Measurements from ENCODE around the gene CHD9NB. TPM values are rescaled to one million over a fixed set of nuclear protein-coding genes. Genes with fewer than 3 reads are reported as not detected.

CHD9NB gene
- total and polyA plus RNA-seq, 9 of the 15 experiments (the other 6 are each of a cell fraction or from before 2014, with no cell fraction given) = 0.06 to 0.10 (median 0.07) TPM; not detected in 6

DNA sequence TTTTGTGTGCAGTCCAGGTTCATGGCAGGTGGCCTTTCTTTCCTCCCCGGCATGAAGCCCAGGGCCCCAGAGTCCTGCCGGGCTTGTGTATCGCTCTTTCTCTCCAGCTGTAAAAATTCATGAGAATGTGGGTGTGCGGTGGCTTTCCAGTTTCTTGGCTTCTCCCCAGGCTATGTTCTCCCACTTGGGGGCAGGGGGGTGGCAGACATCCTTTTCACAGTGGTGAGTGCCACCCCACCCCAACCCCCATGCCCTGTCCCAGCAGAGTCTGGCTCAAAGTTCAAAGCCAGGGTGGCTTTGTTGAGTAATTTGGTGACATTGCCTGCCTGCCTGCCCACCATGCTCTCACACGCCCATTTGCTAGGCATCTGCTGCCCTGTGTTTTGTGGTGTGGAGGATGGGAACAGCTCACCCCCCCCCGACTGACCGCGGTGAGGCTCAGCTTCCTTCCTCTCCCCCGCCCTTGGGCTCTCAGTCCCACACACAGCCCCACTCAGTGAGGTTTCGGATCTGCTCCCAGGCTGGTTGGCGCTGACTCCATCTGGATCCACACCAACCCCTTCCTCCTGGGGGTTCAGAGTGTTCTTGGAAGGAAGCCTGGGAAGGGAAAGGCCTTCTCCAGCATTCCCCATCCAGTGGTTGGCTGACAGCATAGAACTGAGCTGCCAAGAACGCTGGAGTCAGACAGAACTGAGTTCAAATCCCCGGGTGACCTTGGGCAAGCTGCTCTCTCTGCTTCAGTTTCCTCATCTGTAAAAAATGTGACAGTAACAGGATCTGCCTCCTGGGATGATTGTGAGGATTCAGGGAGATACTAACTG lies 38.1 kb upstream of the CHD9NB start:
- Histone ChIP-seq H2AFZ (ENCODE audit: low read depth, low read length) (no peak overlapping the region), H3K27me3 (ENCODE audit: control insufficient read depth in 2 of 2, insufficient read depth in 2 of 2, low read length in 2 of 2) (no peaks in the 10 kb centered on the region), H3K4me1 (replicated peaks in 1 of 2; ENCODE audit: control insufficient read depth in 2 of 2, insufficient read depth in 2 of 2, low read length in 2 of 2) (peaks cover 17% of the 10 kb centered on the region in 2 experiments; a peak in 4 of 5 replicates), H3K36me3 (ENCODE audit: control insufficient read depth, insufficient read depth, low read length) (peaks cover 29% of the 10 kb centered on the region; the same call in 2 of the 3 replicates), H3K9me1 (ENCODE audit: control insufficient read depth, insufficient read depth, low read length) (no peaks in the 10 kb centered on the region), H3K4me3 (no peak overlapping the region), H3K27ac (ENCODE audit: extremely low read depth, low read depth, low read length) (no peak overlapping the region), H3K9me3 (replicated peaks; ENCODE audit: control insufficient read depth, insufficient read depth, low read depth, low read length) (no peaks in the 10 kb centered on the region), H3K79me2 (ENCODE audit: control insufficient read depth, insufficient read depth, low read length) (peaks cover 54% of the 10 kb centered on the region), H3K4me2 (ENCODE audit: insufficient read depth, low read length) (no peak overlapping the region), H4K20me1 (replicated peaks; ENCODE audit: control insufficient read depth, insufficient read depth, low read length) (no peaks in the 10 kb centered on the region), H3K9ac (ENCODE audit: insufficient read depth in 1 of 2, low read depth in 2 of 2, low read length in 2 of 2) (peak overlapping the region in 1 of 2 experiments; percentile 57; a peak in 1 of 4 replicates)
- no TSS peak for BruUV-seq (replicated peaks)
- FAIRE-seq (no peak), DNase-seq (ENCODE audit: extremely low read depth in 1 of 4, low spot score in 3 of 4) (no peak), ATAC-seq (no peak)
- whole genome bisulfite sequencing (ENCODE audit: insufficient coverage, low coverage, missing lambda C conversion rate) = 88% methylated on average over 6 of the region's 13 CpGs
- ChIA-PET CTCF (ENCODE audit: low intra/inter-chr PET ratio) (no interaction called here), POLR2A (interaction anchor here (0.7 to 0.9 kb wide), 2 partner anchors 8 to 57 kb away, joined by 3 read pairs; no protein-coding TSS in a partner anchor)
- no peak for TF ChIP-seq GATA2 (CRISPR knock-in tag; IDR thresholded peaks at IDR 0.05)
- TF ChIP-seq CHD4 (IDR thresholded peaks at IDR 0.05; ENCODE audit: insufficient read depth, insufficient replicate concordance, low read depth, low read length, poor library complexity, severe bottlenecking) = no peak
- no peak for TF ChIP-seq HSF4 (CRISPR knock-in tag; IDR thresholded peaks at IDR 0.05; ENCODE audit: borderline replicate concordance)
- TF ChIP-seq, protein P1, sequence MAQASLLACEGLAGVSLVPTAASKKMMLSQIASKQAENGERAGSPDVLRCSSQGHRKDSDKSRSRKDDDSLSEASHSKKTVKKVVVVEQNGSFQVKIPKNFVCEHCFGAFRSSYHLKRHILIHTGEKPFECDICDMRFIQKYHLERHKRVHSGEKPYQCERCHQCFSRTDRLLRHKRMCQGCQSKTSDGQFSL (CRISPR knock-in tag; IDR thresholded peaks at IDR 0.05) = peak; percentile 58
- TF ChIP-seq, protein P1 (tag; IDR thresholded peaks at IDR 0.05) = no peak
- TF ChIP-seq, protein P2, sequence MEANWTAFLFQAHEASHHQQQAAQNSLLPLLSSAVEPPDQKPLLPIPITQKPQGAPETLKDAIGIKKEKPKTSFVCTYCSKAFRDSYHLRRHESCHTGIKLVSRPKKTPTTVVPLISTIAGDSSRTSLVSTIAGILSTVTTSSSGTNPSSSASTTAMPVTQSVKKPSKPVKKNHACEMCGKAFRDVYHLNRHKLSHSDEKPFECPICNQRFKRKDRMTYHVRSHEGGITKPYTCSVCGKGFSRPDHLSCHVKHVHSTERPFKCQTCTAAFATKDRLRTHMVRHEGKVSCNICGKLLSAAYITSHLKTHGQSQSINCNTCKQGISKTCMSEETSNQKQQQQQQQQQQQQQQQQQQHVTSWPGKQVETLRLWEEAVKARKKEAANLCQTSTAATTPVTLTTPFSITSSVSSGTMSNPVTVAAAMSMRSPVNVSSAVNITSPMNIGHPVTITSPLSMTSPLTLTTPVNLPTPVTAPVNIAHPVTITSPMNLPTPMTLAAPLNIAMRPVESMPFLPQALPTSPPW (CRISPR knock-in tag; IDR thresholded peaks at IDR 0.05) = peak; percentile 64
- in situ Hi-C loops (cut with MboI) = no loop called here
- intact Hi-C loops (cut with micrococcal nuclease) = no loop called here

All from K562 (cell line).